Measurements from ENCODE around the gene DDIT3. TPM values are rescaled to one million over a fixed set of nuclear protein-coding genes. Genes with fewer than 3 reads are reported as not detected.
"Not testable (repeated sequence)": the region's sequence is repeated elsewhere in the genome, so short reads cannot be mapped to it uniquely, and the experiment has no call there.

DDIT3 gene
- total RNA-seq, 2 experiments from 2014 or later: 15.3 to 15.9 TPM

DNA sequence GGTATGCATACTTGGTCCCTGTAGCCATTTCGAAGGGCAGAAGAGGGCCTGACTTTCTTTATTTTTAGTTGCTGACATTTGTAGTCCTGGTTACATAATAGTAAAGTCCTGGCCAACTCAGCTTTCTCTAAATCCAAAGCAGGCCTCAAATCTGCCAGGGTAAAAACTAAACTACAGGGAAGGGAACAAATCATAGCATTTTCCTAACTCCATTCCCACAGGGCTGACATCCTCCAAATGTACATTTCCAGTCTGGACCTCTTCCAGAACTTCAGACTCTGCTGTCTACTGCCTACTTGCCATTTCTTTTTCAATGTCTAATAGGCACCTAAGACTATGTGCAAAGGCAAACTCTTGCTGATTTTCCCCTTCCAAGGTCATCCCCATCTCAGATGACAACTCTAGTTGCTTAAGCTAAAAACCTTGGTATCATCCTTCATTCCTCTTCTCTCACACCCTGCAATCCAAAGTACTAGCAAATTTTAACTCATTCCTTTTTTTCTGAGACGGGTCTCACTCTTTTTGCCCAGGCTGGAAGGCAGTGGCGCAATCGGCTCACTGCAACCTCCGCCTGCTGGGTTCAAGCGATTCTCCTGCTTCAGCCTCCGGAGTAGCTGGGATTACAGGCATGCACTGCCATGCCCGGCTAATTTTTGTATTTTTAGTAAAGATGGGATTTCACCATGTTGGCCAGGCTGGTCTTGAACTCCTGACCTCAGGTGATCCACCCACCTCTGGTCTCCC lies 2.0 kb downstream of the DDIT3 start:
- peaks cover 56% of the 10 kb centered on the region for H3K36me3 Mint-ChIP-seq
- H3K4me3 Mint-ChIP-seq: peak overlapping the region; percentile 93
- no peaks in the 10 kb centered on the region for H3K27me3 Mint-ChIP-seq
- CTCF ChIA-PET: interaction anchor here (0.8 to 1.9 kb wide), 5 partner anchors 17 to 62 kb away, joined by 3 to 6 read pairs (median 3); partner anchors contain the start of gene MARS1
- peak overlapping the region; percentile 100 for H3K27ac Mint-ChIP-seq
- H3K9me3 Mint-ChIP-seq (ENCODE audit: low read depth): no peaks in the 10 kb centered on the region
- ATAC-seq (no peak), DNase-seq (no peak)
- H3K4me1 Mint-ChIP-seq: peaks cover 40% of the 10 kb centered on the region

DNA sequence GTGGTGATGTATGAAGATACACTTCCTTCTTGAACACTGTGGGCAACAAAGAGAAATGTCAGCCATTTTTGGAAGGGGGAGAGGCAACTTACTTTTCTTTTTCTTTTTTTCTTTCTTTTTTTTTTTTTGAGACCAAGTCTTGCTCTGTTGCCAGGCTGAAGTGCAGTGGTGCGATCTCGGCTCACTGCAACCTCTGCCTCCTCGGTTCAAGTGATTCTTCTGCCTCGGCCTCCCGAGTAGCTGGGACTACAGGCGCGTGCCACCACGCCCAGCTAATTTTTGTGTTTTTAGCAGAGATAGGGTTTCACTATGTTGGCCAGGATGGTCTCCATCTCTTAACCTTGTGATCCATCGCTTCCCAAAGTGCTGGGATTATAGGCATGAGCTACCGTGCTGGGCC lies 2.6 kb downstream of the DDIT3 start:
- H3K4me3 Mint-ChIP-seq; DNase-seq; H3K9me3 Mint-ChIP-seq (ENCODE audit: low read depth); ATAC-seq; H3K27me3 Mint-ChIP-seq: not testable (repeated sequence)
- Mint-ChIP-seq H3K4me1 (peaks cover 37% of the 10 kb centered on the region), H3K27ac (peak overlapping the region; percentile 62), H3K36me3 (peaks cover 61% of the 10 kb centered on the region)
- CTCF ChIA-PET: interaction anchor here (1.1 to 1.9 kb wide), 2 partner anchors 16 to 62 kb away, joined by 3 to 6 read pairs; no protein-coding TSS in a partner anchor

DNA sequence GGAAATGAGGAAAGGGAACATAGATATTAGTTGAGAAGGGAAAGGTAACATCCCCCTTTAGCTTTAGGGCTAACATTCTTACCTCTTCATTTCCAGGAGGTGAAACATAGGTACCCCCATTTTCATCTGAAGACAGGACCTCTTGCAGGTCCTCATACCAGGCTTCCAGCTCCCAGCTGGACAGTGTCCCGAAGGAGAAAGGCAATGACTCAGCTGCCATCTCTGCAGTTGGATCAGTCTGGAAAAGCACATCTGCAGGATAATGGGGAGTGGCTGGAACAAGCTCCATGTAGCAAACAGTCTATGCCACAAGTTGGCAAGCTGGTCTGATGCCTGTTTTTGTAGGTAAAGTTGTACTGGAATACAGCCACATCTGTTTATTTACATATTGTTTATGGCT lies 3.1 kb downstream of the DDIT3 start:
- H3K27me3 Mint-ChIP-seq: no peaks in the 10 kb centered on the region
- no peak overlapping the region for H3K4me3 Mint-ChIP-seq
- peaks cover 37% of the 10 kb centered on the region for H3K4me1 Mint-ChIP-seq
- peak overlapping the region; percentile 62 for H3K27ac Mint-ChIP-seq
- DNase-seq (no peak), ATAC-seq (no peak)
- CTCF ChIA-PET: interaction anchor here (1.0 to 1.9 kb wide), 4 partner anchors 16 to 61 kb away, joined by 3 to 6 read pairs (median 4); no protein-coding TSS in a partner anchor
- H3K9me3 Mint-ChIP-seq (ENCODE audit: low read depth): no peaks in the 10 kb centered on the region
- H3K36me3 Mint-ChIP-seq: peaks cover 67% of the 10 kb centered on the region

DNA sequence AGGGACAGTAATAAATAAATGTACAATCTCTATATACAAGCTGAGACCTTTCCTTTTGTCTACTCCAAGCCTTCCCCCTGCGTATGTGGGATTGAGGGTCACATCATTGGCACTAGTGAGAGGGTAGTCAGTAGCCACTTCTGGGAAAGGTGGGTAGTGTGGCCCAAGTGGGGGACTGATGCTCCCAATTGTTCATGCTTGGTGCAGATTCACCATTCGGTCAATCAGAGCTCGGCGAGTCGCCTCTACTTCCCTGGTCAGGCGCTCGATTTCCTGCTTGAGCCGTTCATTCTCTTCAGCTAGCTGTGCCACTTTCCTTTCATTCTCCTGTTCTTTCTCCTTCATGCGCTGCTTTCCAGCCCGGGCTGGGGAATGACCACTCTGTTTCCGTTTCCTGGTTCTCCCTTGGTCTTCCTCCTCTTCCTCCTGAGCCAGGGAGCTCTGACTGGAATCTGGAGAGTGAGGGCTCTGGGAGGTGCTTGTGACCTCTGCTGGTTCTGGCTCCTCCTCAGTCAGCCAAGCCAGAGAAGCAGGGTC lies 3.6 kb downstream of the DDIT3 start:
- Mint-ChIP-seq H3K9me3 (ENCODE audit: low read depth) (no peaks in the 10 kb centered on the region), H3K36me3 (peaks cover 71% of the 10 kb centered on the region), H3K27ac (peak overlapping the region; percentile 12), H3K27me3 (no peaks in the 10 kb centered on the region), H3K4me1 (peaks cover 32% of the 10 kb centered on the region), H3K4me3 (no peak overlapping the region)
- no peak for ATAC-seq
- DNase-seq: no peak
- CTCF ChIA-PET: interaction anchor here (1.0 to 1.9 kb wide), 3 partner anchors 36 to 61 kb away, joined by 4 to 6 read pairs (median 4); no protein-coding TSS in a partner anchor

DNA sequence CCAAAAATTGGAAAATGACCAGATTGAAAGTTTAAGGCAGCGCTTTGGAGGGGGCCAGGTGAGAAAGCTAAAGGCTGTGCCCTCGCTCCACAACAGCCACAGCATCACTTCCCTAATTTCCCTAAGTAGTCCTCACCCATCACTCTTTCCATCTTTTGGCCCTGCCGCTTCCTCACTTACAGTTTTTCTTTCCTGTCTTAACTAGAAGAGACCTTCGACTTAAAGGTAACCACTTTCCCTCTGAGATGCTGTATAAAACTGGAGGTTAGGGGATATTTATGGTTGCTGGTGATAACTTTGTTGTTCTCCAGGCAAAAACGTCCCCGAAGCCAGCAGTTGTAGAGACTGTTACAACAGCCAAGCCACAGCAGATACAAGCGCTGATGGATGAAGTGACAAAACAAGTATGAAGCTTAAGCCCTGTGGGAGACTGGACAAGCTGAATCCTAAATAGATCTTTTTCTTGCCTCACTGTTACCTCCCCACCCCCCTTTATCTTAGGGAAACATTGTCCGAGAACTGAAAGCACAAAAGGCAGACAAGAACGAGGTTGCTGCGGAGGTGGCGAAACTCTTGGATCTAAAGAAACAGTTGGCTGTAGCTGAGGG lies 4.3 kb downstream of the DDIT3 start:
- ATAC-seq (no peak), DNase-seq (no peak)
- H3K27me3 Mint-ChIP-seq: no peaks in the 10 kb centered on the region
- peaks cover 74% of the 10 kb centered on the region for H3K36me3 Mint-ChIP-seq
- no peak overlapping the region for H3K4me3 Mint-ChIP-seq
- H3K27ac Mint-ChIP-seq: peak overlapping the region; percentile 35
- CTCF ChIA-PET: interaction anchor here (1.0 to 1.5 kb wide), 5 partner anchors 13 to 60 kb away, joined by 3 to 5 read pairs (median 4); no protein-coding TSS in a partner anchor
- peaks cover 26% of the 10 kb centered on the region for H3K4me1 Mint-ChIP-seq
- H3K9me3 Mint-ChIP-seq (ENCODE audit: low read depth): no peaks in the 10 kb centered on the region

DNA sequence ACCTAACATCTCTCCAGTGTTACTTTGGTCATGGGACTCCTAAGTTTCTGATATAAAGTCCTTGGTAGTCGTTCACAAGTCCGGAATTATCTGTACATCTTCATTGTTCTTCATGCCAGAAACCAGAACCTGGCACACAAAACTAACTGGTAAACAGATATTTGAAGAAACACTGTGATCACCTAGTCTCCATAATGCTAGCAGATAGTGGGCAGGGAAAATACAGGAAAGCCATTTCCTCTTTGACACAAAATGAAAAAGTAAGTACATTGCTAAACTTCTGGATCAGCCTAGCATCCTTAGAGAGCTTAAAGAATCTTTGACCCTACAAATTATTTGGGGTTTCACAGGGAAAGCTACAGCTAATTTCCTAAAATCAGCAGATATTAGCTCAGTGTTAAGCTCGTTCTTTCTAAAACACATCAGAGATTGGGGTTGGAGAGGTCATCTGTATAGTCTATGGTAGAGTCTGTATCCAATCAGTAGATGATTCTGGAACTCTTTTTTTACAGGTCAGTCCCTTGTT lies 4.8 kb downstream of the DDIT3 start:
- H3K4me3 Mint-ChIP-seq: no peak overlapping the region
- DNase-seq (no peak), ATAC-seq (no peak)
- CTCF ChIA-PET: interaction anchor here (1.0 to 1.5 kb wide), 4 partner anchors 12 to 59 kb away, joined by 3 to 5 read pairs (median 4); no protein-coding TSS in a partner anchor
- peaks cover 74% of the 10 kb centered on the region for H3K36me3 Mint-ChIP-seq
- H3K27me3 Mint-ChIP-seq: no peaks in the 10 kb centered on the region
- peak overlapping the region; percentile 31 for H3K27ac Mint-ChIP-seq
- H3K9me3 Mint-ChIP-seq (ENCODE audit: low read depth): no peaks in the 10 kb centered on the region
- H3K4me1 Mint-ChIP-seq: peaks cover 23% of the 10 kb centered on the region

DNA sequence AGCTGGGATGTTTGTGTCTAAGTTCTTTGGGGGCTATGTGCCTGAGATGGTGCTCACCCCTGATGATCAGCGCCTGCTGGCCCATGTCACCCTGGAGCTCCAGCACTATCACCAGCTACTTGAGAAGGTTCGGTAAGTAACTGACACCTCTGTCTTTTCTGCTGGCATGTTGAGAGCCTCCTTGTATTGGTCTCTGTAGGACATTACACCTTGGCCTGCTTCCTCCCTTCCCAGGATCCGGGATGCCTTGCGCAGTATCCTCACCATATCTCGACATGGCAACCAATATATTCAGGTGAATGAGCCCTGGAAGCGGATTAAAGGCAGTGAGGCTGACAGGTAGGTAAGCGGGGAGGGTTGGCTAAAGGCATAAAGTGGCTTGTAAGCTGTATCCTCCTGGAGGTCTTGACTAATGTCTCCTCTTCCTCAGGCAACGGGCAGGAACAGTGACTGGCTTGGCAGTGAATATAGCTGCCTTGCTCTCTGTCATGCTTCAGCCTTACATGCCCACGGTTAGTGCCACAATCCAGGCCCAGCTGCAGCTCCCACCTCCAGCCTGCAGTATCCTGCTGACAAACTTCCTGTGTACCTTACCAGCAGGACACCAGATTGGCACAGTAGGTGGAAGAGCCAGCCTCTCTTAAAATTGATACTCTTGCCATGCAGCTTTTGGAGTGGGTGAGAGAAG lies 5.5 kb downstream of the DDIT3 start:
- DNase-seq (no peak), ATAC-seq (no peak)
- CTCF ChIA-PET: interaction anchor here (1.0 to 1.5 kb wide), 5 partner anchors 11 to 59 kb away, joined by 3 to 5 read pairs (median 4); no protein-coding TSS in a partner anchor
- H3K27ac Mint-ChIP-seq: peak overlapping the region; percentile 31
- peaks cover 71% of the 10 kb centered on the region for H3K36me3 Mint-ChIP-seq
- no peaks in the 10 kb centered on the region for H3K9me3 Mint-ChIP-seq (ENCODE audit: low read depth)
- H3K4me3 Mint-ChIP-seq: no peak overlapping the region
- peaks cover 23% of the 10 kb centered on the region for H3K4me1 Mint-ChIP-seq
- no peaks in the 10 kb centered on the region for H3K27me3 Mint-ChIP-seq

DNA sequence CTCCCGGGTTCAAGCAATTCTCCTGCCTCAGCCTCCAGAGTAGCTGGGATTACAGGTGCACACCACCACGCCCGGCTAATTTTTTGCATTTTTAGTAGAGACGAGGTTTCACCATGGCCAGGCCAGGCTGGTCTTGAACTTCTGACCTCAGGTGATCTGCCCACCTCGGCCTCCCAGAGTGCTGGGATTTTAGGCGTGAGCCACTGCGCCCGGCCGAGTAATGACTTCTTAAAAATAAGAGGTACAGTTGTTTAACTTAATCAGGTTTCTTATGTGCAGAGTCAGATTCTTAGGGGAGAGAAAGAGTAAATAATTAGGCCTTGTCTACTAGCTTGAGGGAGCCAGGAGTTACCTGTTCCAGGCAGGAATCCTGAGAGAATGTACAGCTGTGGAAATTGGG lies 6.1 kb downstream of the DDIT3 start:
- ATAC-seq; H3K27ac Mint-ChIP-seq; H3K27me3 Mint-ChIP-seq; DNase-seq; H3K9me3 Mint-ChIP-seq (ENCODE audit: low read depth); H3K4me3 Mint-ChIP-seq: not testable (repeated sequence)
- H3K4me1 Mint-ChIP-seq: peaks cover 20% of the 10 kb centered on the region
- CTCF ChIA-PET: interaction anchor here (1.1 kb wide), 1 partner anchor 55 kb away, joined by 4 read pairs; no protein-coding TSS in a partner anchor
- peaks cover 70% of the 10 kb centered on the region for H3K36me3 Mint-ChIP-seq

DNA sequence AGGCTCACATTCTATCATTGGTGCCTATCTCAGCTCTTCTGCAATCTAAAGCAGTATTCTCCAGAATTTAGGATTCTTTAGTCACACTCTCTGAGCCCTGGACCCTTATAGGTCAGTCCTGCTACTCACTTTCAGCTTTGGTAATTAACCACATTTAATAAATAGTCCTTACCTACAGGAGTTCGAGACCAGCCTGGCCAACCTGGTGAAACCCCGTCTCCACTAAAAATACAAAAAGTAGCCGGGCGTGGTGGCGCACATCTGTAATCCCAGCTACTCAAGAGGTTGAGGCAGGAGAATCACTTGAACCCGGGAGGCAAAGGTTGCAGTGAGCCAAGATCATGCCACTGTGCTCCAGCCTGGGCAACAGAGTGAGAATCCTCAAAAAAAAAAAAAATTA lies 6.6 kb downstream of the DDIT3 start:
- Mint-ChIP-seq H3K4me1 (peaks cover 14% of the 10 kb centered on the region), H3K36me3 (peaks cover 68% of the 10 kb centered on the region)
- CTCF ChIA-PET; H3K27ac Mint-ChIP-seq; H3K9me3 Mint-ChIP-seq (ENCODE audit: low read depth); ATAC-seq; H3K4me3 Mint-ChIP-seq; H3K27me3 Mint-ChIP-seq; DNase-seq: not testable (repeated sequence)

DNA sequence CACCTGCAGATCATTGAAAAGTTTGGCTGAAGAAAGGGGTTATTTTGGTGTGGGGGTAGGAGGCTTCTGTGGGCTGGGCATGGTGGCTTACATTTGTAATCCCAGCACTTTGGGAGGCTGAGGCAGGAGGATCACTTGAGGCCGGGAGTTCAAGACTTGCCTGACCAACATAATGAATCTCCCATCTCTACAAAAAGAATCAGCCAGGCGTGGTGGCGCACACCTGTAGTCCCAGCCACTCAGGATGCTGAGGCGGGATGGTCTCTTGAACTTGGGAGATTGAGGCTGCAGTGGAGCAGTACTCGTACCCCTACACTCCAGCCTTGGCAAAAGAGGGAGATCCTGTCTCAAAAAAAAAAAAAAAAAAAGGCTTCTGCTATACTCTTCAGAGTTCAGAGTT lies 7.0 kb downstream of the DDIT3 start:
- peaks cover 11% of the 10 kb centered on the region for H3K4me1 Mint-ChIP-seq
- DNase-seq (no peak), ATAC-seq (no peak)
- no peak overlapping the region for H3K27ac Mint-ChIP-seq
- H3K36me3 Mint-ChIP-seq: peaks cover 66% of the 10 kb centered on the region
- no peak overlapping the region for H3K4me3 Mint-ChIP-seq
- CTCF ChIA-PET: interaction anchor here (0.8 kb wide), 1 partner anchor 13 kb away, joined by 3 read pairs; no protein-coding TSS in a partner anchor
- H3K9me3 Mint-ChIP-seq (ENCODE audit: low read depth): no peaks in the 10 kb centered on the region
- no peaks in the 10 kb centered on the region for H3K27me3 Mint-ChIP-seq

DNA sequence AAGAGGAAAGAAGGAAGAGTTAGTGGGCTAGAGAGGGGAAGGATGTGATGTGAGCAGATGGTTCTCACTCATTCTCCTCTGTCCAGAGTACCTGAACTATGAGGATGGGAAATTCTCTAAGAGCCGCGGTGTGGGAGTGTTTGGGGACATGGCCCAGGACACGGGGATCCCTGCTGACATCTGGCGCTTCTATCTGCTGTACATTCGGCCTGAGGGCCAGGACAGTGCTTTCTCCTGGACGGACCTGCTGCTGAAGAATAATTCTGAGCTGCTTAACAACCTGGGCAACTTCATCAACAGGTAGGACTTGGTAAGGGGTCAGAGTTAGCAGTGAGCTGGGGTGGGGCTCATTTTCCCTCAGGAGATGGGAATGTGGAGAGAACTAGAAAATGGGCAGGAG lies 7.6 kb downstream of the DDIT3 start:
- ATAC-seq: no peak
- Mint-ChIP-seq H3K4me1 (peaks cover 8% of the 10 kb centered on the region), H3K27me3 (no peaks in the 10 kb centered on the region), H3K4me3 (no peak overlapping the region), H3K9me3 (ENCODE audit: low read depth) (no peaks in the 10 kb centered on the region), H3K36me3 (peaks cover 62% of the 10 kb centered on the region), H3K27ac (peak overlapping the region; percentile 53)
- CTCF ChIA-PET: interaction anchor here (0.8 to 1.0 kb wide), 2 partner anchors 13 kb away, joined by 3 read pairs; no protein-coding TSS in a partner anchor
- no peak for DNase-seq

DNA sequence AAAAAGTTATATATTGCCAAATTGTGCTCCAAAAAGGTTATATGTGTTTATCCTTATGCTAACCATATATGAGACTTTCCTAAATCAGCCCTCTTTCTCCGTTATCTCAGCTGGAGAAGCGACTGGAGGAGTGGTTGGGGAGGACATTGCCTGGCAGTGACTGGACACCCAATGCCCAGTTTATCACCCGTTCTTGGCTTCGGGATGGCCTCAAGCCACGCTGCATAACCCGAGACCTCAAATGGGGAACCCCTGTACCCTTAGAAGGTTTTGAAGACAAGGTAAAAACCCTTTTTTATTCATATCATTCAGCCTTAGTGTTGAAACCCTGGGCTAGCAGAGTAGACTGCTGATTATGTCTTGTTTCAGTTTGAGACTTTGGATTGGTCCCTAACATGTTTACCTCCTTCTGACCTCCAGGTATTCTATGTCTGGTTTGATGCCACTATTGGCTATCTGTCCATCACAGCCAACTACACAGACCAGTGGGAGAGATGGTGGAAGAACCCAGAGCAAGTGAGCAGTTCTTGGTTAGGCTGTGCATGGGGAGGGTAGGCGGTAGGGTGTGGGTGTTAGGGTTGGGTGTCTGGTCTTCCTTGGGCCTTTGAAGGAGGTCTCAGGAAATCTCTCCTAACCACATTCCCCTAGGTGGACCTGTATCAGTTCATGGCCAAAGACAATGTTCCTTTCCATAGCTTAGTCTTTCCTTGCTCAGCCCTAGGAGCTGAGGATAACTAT lies 8.6 kb downstream of the DDIT3 start:
- no peak overlapping the region for H3K27ac Mint-ChIP-seq
- no peak overlapping the region for H3K4me3 Mint-ChIP-seq
- no peak for ATAC-seq
- no peaks in the 10 kb centered on the region for H3K9me3 Mint-ChIP-seq (ENCODE audit: low read depth)
- H3K27me3 Mint-ChIP-seq: no peaks in the 10 kb centered on the region
- peaks cover 3% of the 10 kb centered on the region for H3K4me1 Mint-ChIP-seq
- no peak for DNase-seq
- peaks cover 54% of the 10 kb centered on the region for H3K36me3 Mint-ChIP-seq
- CTCF ChIA-PET: interaction anchor here (1.0 kb wide), 1 partner anchor 12 kb away, joined by 3 read pairs; no protein-coding TSS in a partner anchor
